HepG2 (cell line): ENCODE data around the gene ZMIZ1. TPM values are rescaled to one million over a fixed set of nuclear protein-coding genes. Genes with fewer than 3 reads are reported as not detected.

Experiments
- JUNB ChIP-seq: sonication (generic); formaldehyde crosslinking; IDR thresholded peaks from 2 replicates; pipeline ENCODE4 v1.8.0; 2022; ENCODE audit warnings: missing genetic modification reagents, mild to moderate bottlenecking, borderline replicate concordance
- MAFF ChIP-seq: IDR thresholded peaks from 2 replicates; pipeline ENCODE4 v1.6.1; 2011; ENCODE audit warnings: low read depth, low read length, improper control_type of control experiment
- MTA1 ChIP-seq: sonication (generic); formaldehyde crosslinking; IDR thresholded peaks from 2 replicates; pipeline ENCODE4 v1.4.0; 2020; ENCODE audit warnings: missing genetic modification reagents, mild to moderate bottlenecking, borderline replicate concordance
- MXI1 ChIP-seq: IDR thresholded peaks from 3 replicates; pipeline ENCODE4 v1.6.1; 2012; ENCODE audit warnings: low read depth, low read length, inconsistent platforms, borderline replicate concordance
- NFATC3 ChIP-seq: sonication (generic); formaldehyde crosslinking; IDR thresholded peaks from 2 replicates; pipeline ENCODE4 v1.5.1; 2020; ENCODE audit warnings: mild to moderate bottlenecking, missing genetic modification reagents
- RBFOX2 ChIP-seq: fragments of 200-400 bp; formaldehyde crosslinking; IDR thresholded peaks from 2 replicates; pipeline ENCODE4 v1.6.1; 2017; ENCODE audit warnings: low read depth, mild to moderate bottlenecking, low read length
- RNF219 ChIP-seq: sonication (generic); formaldehyde crosslinking; IDR thresholded peaks from 2 replicates; pipeline ENCODE4 v1.5.0; 2020; ENCODE audit warnings: mild to moderate bottlenecking, missing genetic modification reagents
- STAT5B ChIP-seq: sonication (generic); formaldehyde crosslinking; IDR thresholded peaks from 2 replicates; pipeline ENCODE4 v1.4.0; 2020; ENCODE audit warnings: missing genetic modification reagents
- ZBTB33 ChIP-seq: sonication (generic); formaldehyde crosslinking; IDR thresholded peaks from 2 replicates; pipeline ENCODE4 v1.4.0; 2020; ENCODE audit warnings: missing genetic modification reagents
- ZNF143 ChIP-seq: sonication (generic); formaldehyde crosslinking; IDR thresholded peaks from 2 replicates; pipeline ENCODE4 v1.4.0; 2020; ENCODE audit warnings: missing genetic modification reagents
- polyA plus RNA-seq, 8 experiments: library from polyadenylated mRNA; depleted of rRNA in 3 of 8; stranded (reverse) in 7 of 8; unstranded in 1 of 8; fragments of >200 nt; fragmentation: Illumina TruSeq in 4 of 8; extraction: Trizol in 4 of 8; gene quantifications; 2 replicates each; pipeline versions ENCODE4 v1.2.1 to v1.2.3, GENCODE V29; 2011 to 2016; ENCODE audit warnings: low read depth in 4 of 8, missing spikeins in 1 of 8, mixed read lengths in 1 of 8; ENCODE audit not compliant: insufficient read depth in 1 of 8
- total RNA-seq, 5 experiments: library from RNA; depleted of rRNA; stranded (reverse); fragments of >200 nt; fragmentation: Illumina TruSeq; extraction: Trizol; gene quantifications; 2 replicates each; pipeline ENCODE4 v1.2.3, GENCODE V29; 2016; ENCODE audit warnings: low read depth in 1 of 5
- TF ChIP-seq, protein P1 (sequence below): sonication (generic); formaldehyde crosslinking; IDR thresholded peaks from 2 replicates; pipeline ENCODE4 v1.4.0; 2020; ENCODE audit warnings: missing genetic modification reagents
- TF ChIP-seq, protein P2 (sequence below): sonication (generic); formaldehyde crosslinking; IDR thresholded peaks from 2 replicates; pipeline ENCODE4 v1.5.1; 2020; ENCODE audit warnings: mild to moderate bottlenecking, missing genetic modification reagents, borderline replicate concordance

Gene ZMIZ1
- total and polyA plus RNA-seq, 2 of the 13 experiments (the other 11 are each of a cell fraction or from before 2014, with no cell fraction given), result 5.3 to 10.2 TPM

- TF ChIP-seq, protein P1, sequence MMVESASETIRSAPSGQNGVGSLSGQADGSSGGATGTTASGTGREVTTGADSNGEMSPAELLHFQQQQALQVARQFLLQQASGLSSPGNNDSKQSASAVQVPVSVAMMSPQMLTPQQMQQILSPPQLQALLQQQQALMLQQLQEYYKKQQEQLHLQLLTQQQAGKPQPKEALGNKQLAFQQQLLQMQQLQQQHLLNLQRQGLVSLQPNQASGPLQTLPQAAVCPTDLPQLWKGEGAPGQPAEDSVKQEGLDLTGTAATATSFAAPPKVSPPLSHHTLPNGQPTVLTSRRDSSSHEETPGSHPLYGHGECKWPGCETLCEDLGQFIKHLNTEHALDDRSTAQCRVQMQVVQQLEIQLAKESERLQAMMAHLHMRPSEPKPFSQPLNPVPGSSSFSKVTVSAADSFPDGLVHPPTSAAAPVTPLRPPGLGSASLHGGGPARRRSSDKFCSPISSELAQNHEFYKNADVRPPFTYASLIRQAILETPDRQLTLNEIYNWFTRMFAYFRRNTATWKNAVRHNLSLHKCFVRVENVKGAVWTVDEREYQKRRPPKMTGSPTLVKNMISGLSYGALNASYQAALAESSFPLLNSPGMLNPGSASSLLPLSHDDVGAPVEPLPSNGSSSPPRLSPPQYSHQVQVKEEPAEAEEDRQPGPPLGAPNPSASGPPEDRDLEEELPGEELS, result peak; percentile 93
- TF ChIP-seq ZNF143 (CRISPR knock-in tag), result peak; percentile 69
- no peak for TF ChIP-seq RBFOX2
- no peak for TF ChIP-seq JUNB
- peak; percentile 93; the same call in 1 of the 2 replicates for TF ChIP-seq MTA1 (CRISPR knock-in tag)
- TF ChIP-seq RNF219 (CRISPR knock-in tag), result no peak
- TF ChIP-seq MXI1, result peak; percentile 56; the same call in 1 of the 3 replicates
- peak; percentile 59; the same call in 1 of the 2 replicates for TF ChIP-seq ZBTB33 (CRISPR knock-in tag)
- TF ChIP-seq, protein P2, sequence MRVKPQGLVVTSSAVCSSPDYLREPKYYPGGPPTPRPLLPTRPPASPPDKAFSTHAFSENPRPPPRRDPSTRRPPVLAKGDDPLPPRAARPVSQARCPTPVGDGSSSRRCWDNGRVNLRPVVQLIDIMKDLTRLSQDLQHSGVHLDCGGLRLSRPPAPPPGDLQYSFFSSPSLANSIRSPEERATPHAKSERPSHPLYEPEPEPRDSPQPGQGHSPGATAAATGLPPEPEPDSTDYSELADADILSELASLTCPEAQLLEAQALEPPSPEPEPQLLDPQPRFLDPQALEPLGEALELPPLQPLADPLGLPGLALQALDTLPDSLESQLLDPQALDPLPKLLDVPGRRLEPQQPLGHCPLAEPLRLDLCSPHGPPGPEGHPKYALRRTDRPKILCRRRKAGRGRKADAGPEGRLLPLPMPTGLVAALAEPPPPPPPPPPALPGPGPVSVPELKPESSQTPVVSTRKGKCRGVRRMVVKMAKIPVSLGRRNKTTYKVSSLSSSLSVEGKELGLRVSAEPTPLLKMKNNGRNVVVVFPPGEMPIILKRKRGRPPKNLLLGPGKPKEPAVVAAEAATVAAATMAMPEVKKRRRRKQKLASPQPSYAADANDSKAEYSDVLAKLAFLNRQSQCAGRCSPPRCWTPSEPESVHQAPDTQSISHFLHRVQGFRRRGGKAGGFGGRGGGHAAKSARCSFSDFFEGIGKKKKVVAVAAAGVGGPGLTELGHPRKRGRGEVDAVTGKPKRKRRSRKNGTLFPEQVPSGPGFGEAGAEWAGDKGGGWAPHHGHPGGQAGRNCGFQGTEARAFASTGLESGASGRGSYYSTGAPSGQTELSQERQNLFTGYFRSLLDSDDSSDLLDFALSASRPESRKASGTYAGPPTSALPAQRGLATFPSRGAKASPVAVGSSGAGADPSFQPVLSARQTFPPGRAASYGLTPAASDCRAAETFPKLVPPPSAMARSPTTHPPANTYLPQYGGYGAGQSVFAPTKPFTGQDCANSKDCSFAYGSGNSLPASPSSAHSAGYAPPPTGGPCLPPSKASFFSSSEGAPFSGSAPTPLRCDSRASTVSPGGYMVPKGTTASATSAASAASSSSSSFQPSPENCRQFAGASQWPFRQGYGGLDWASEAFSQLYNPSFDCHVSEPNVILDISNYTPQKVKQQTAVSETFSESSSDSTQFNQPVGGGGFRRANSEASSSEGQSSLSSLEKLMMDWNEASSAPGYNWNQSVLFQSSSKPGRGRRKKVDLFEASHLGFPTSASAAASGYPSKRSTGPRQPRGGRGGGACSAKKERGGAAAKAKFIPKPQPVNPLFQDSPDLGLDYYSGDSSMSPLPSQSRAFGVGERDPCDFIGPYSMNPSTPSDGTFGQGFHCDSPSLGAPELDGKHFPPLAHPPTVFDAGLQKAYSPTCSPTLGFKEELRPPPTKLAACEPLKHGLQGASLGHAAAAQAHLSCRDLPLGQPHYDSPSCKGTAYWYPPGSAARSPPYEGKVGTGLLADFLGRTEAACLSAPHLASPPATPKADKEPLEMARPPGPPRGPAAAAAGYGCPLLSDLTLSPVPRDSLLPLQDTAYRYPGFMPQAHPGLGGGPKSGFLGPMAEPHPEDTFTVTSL, result peak; percentile 36; the same call in 1 of the 2 replicates
- no peak for TF ChIP-seq STAT5B
- 0 out of 2 replicates have a peak, but pooled peaks have one; percentile 10 for TF ChIP-seq MAFF
- no peak for TF ChIP-seq NFATC3
Measured at GRCh38 chr10:79093658-79094411, 25.1 kb downstream of the ZMIZ1 start (continued).
